Hematopoietic multipotent progenitor cell treated with erythropoietin and hydrocortisone succinate and interleukin-3 and kit ligand, for 8 days (in vitro differentiated cells): ENCODE data around the gene GYPB.
"Not testable (repeated sequence)": the region's sequence is repeated elsewhere in the genome, so short reads cannot be mapped to it uniquely, and the experiment has no call there.

ENCODE experiments used
- DNase-seq: peaks from one replicate; pipeline ENCODE4 v3.0.0-alpha.2; 2015

The GYPB gene

GRCh38 chr4:144019277-144019676, at the start of gene GYPB:
Gene GYPB (minus strand): TSS chr4:144019380. CDS start chr4:144019287, 93 bp downstream.
- peak; percentile 93 for DNase-seq

GRCh38 chr4:144061556-144061955, 42.4 kb upstream of the GYPB start:
- DNase-seq, result not testable (repeated sequence)

GRCh38 chr4:144060234-144060859, 41.2 kb upstream of the GYPB start:
- not testable (repeated sequence) for DNase-seq

GRCh38 chr4:144056800-144057199, 37.6 kb upstream of the GYPB start:
- DNase-seq, result no peak

- DNase-seq, result not testable (repeated sequence)
These were observed 36.2 kb upstream of the GYPB start for GRCh38 chr4:144055336-144055735.

- not testable (repeated sequence) for DNase-seq
These were observed 32.3 kb upstream of the GYPB start for GRCh38 chr4:144051494-144051893.

- not testable (repeated sequence) for DNase-seq
These were observed 31.5 kb upstream of the GYPB start for GRCh38 chr4:144050631-144051030.

GRCh38 chr4:144049495-144050424, 30.6 kb upstream of the GYPB start:
- not testable (repeated sequence) for DNase-seq

GRCh38 chr4:144044936-144045335, 25.8 kb upstream of the GYPB start:
- DNase-seq, result not testable (repeated sequence)

- not testable (repeated sequence) for DNase-seq
These were observed 13.4 kb upstream of the GYPB start for GRCh38 chr4:144032580-144032979.

GRCh38 chr4:144031875-144032274, 12.7 kb upstream of the GYPB start:
- not testable (repeated sequence) for DNase-seq

GRCh38 chr4:144031369-144031768, 12.2 kb upstream of the GYPB start:
- DNase-seq, result not testable (repeated sequence)

GRCh38 chr4:144030708-144031107, 11.5 kb upstream of the GYPB start:
- DNase-seq, result not testable (repeated sequence)

GRCh38 chr4:144026682-144027081, 7.5 kb upstream of the GYPB start:
- DNase-seq, result not testable (repeated sequence)

GRCh38 chr4:144024399-144025053, 5.3 kb upstream of the GYPB start:
- DNase-seq, result not testable (repeated sequence)

- not testable (repeated sequence) for DNase-seq
These were observed 3.7 kb upstream of the GYPB start for GRCh38 chr4:144022772-144023400.

GRCh38 chr4:144021336-144021990, 2.3 kb upstream of the GYPB start:
- peak; percentile 75 for DNase-seq

GRCh38 chr4:144018223-144019000, 768 bp downstream of the GYPB start:
- peak; percentile 88 for DNase-seq

- DNase-seq, result peak; percentile 72
These were observed 1.9 kb downstream of the GYPB start for GRCh38 chr4:144017271-144017670.

GRCh38 chr4:144016057-144016605, 3.0 kb downstream of the GYPB start:
- not testable (repeated sequence) for DNase-seq

GRCh38 chr4:144014808-144015207, 4.4 kb downstream of the GYPB start:
- DNase-seq, result no peak
